HCT116 (cell line): ENCODE results near the gene GRAMD2A.

Experiments
- CEBPB ChIP-seq: IDR thresholded peaks from 2 replicates; pipeline ENCODE4 v1.6.1; 2012; ENCODE audit warnings: low read depth
- EZH2 ChIP-seq: fragments of 200-600 bp; sonication (generic); IDR thresholded peaks from 2 replicates; pipeline ENCODE4 v1.6.1; 2017; ENCODE audit warnings: antibody characterized with exemption, mixed run types
- JUND ChIP-seq: IDR thresholded peaks from 2 replicates; pipeline ENCODE4 v1.6.1; 2012
- POLR2A ChIP-seq: IDR thresholded peaks from 2 replicates; pipeline ENCODE4 v1.7.0; 2011; ENCODE audit warnings: borderline replicate concordance; ENCODE audit not compliant: insufficient read depth, insufficient read length; ENCODE audit errors: extremely low read depth
- POLR2AphosphoS5 ChIP-seq: IDR thresholded peaks from 2 replicates; pipeline ENCODE4 v1.6.1; 2011; ENCODE audit warnings: mild to moderate bottlenecking, low read depth, low read length, moderate library complexity
- SIN3A ChIP-seq: IDR thresholded peaks from 2 replicates; pipeline ENCODE4 v1.6.1; 2012; ENCODE audit warnings: low read depth
- TCF7L2 ChIP-seq: IDR thresholded peaks from 2 replicates; pipeline ENCODE4 v1.7.0; 2011; ENCODE audit warnings: borderline replicate concordance, inconsistent platforms; ENCODE audit not compliant: insufficient read depth, insufficient read length; ENCODE audit errors: extremely low read depth
- YY1 ChIP-seq: IDR thresholded peaks from 2 replicates; pipeline ENCODE4 v1.6.1; 2011; ENCODE audit warnings: low read length, low read depth, moderate library complexity, mild to moderate bottlenecking; ENCODE audit not compliant: insufficient replicate concordance; ENCODE audit errors: extremely low read depth
- TF ChIP-seq, protein P1 (sequence below), 3 experiments: fragments of 200-600 bp in 1 of 3; sonication (generic) in 1 of 3; IDR thresholded peaks in 2 of 3; conservative IDR thresholded peaks in 1 of 3; 2 replicates each; pipeline ENCODE4 v1.5.1; 2012 to 2017; ENCODE audit warnings: low read depth in 2 of 3, low read length in 2 of 3, antibody characterized with exemption in 1 of 3, borderline replicate concordance in 1 of 3, control low read depth in 1 of 3, mild to moderate bottlenecking in 1 of 3, mixed read lengths in 1 of 3, mixed run types in 1 of 3, moderate library complexity in 1 of 3; ENCODE audit not compliant: insufficient read depth in 1 of 3

DNA sequence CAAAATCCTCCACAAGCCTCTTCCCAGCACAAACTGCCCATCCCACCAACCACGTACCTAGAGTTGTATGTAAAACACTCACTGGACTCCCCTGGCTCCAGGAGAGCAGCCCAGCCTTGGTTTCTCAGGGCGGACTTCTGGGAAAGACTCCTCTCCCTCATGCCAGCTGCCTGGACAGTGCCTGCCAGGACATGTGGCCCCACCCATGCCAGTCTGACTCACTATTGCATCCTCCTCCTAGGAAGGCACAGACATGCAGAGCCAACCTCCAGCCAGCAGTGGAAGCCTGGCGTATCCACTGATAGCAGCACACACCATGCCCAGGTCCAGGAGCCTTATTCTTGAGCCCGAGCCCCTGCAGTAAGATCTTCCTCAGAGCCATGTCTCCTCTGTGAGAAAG lies 24.8 kb upstream of the GRAMD2A start:
- TF ChIP-seq POLR2A (no peak), EZH2 (no peak), SIN3A (no peak), POLR2AphosphoS5 (no peak), TCF7L2 (no peak), JUND (no peak), YY1 (no peak), CEBPB (no peak)
- TF ChIP-seq, protein P1, sequence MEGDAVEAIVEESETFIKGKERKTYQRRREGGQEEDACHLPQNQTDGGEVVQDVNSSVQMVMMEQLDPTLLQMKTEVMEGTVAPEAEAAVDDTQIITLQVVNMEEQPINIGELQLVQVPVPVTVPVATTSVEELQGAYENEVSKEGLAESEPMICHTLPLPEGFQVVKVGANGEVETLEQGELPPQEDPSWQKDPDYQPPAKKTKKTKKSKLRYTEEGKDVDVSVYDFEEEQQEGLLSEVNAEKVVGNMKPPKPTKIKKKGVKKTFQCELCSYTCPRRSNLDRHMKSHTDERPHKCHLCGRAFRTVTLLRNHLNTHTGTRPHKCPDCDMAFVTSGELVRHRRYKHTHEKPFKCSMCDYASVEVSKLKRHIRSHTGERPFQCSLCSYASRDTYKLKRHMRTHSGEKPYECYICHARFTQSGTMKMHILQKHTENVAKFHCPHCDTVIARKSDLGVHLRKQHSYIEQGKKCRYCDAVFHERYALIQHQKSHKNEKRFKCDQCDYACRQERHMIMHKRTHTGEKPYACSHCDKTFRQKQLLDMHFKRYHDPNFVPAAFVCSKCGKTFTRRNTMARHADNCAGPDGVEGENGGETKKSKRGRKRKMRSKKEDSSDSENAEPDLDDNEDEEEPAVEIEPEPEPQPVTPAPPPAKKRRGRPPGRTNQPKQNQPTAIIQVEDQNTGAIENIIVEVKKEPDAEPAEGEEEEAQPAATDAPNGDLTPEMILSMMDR (IDR thresholded peaks at IDR 0.05 in 2 of 3, conservative IDR thresholded peaks at IDR 0.05 in 1 of 3; ENCODE audit: borderline replicate concordance in 1 of 3, insufficient read depth in 1 of 3, low read depth in 2 of 3, low read length in 2 of 3): no peak
